ENCODE measurements around the gene KIF6. TPM values are rescaled to one million over a fixed set of nuclear protein-coding genes. Genes with fewer than 3 reads are reported as not detected.

KIF6 gene
- total RNA-seq, 1 donor from 2014 or later = 1.2 TPM

DNA sequence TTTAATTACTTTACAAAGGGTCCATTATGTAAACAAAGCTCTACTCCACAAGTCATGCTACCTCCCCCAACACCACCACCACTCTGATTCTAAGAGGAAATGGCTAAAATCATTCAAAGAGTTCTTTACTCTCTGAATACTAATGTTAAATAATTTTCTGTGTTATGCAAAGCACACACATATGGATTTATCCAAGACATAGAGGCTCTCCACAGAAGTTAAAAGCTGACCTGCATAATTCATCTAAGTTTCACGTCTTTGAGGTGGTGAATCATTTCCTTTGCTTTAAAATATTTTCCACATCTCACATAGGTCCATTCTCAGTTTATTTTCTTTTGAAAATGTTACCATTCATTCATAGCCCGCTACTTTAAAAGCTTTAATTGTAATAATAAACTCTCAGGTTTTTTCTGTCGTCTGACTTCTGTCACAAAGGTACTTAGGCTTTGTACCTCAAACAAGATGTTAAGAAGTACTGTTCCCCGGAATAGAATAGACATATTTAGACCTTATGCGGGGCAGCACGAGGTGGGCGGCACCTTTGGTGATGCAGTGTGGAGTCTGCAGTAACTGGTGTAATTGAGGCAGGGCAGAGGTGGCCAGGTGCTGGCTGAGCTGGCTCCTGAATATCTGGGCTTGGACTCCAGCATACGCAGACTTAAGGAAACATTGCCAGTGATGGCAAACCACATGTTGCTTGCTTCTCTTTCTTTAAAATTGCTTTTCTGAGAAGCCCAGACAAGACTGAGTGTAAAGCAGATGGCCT lies 55.8 kb downstream of the KIF6 start:
- DNase-seq (ENCODE audit: low spot score in 2 of 2) (no peak), FAIRE-seq (no peak)

DNA sequence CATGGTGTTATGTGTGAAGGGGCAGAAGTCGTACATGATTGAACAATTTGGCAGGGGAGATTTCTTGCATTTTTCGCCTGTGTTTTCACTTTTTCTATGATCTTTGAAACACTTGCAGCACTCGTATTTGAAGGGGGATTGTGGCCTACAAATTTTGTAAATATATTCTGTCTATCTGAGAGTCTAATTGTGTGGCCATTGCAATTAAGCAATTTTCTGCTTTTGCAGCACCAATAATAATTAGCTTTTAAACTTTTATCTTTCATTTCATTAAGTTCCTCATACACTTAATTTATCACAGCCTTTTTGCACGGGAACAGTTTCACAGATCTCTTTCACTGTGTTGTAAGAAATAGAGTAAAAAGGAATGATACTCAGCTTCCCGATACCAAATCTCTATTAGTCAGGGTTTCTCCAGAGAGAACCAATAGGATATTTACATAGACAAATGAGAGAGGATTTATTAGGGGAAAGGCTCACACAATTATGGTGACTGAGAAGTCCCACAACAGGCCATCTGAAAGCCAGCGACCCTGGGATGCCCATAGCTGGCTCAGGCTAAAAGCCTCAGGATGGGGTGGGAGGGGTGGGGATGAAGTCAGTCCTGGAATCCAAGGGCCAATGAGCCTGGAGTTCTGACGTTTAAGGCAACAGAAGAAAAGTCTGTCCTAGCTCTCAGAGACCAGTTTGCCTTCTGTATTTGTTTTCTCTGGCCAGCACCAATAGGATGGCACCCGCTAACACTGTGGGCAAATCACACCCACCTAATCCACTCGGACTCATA lies 58.3 kb downstream of the KIF6 start:
- FAIRE-seq (no peak), DNase-seq (ENCODE audit: low spot score in 2 of 2) (no peak)

DNA sequence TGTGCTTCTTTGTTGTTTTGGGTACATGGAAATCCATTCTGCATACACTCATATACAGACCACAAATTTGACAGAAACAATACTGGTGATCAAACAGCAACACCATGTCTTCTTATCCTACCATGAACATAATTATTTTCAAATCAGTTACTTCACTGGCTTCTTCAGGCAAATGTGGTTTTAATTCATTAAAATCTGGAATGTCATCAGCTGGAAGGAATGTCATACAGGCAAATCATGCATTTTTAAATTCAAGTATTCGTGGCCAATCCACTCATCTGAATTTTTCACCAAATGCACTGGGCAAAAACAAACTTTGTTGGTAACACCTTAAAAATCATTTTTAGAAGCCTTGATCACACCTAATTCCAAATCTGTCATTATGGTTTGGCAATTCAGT lies 59.3 kb downstream of the KIF6 start:
- FAIRE-seq (no peak), DNase-seq (ENCODE audit: low spot score in 2 of 2) (no peak)

DNA sequence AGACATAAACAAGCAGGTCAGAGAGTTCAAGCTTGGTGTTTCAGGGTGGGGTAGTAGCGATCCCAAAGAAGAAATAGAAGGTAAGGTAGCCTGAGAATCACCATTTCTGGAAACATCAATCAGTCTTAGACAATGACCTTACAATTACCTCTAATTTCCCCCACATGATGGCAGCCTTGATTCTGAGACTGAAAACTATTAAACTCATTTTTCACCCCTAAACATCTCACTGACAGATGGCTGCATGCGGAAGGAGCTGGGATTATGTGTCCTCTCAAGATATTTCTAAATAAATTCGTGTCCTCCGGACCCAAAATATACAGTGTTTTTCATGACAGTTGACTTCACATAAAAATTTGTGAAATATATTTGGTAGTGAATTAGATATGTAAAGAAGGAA lies 61.0 kb downstream of the KIF6 start:
- no peak for FAIRE-seq
- no peak for DNase-seq (ENCODE audit: low spot score in 2 of 2)

DNA sequence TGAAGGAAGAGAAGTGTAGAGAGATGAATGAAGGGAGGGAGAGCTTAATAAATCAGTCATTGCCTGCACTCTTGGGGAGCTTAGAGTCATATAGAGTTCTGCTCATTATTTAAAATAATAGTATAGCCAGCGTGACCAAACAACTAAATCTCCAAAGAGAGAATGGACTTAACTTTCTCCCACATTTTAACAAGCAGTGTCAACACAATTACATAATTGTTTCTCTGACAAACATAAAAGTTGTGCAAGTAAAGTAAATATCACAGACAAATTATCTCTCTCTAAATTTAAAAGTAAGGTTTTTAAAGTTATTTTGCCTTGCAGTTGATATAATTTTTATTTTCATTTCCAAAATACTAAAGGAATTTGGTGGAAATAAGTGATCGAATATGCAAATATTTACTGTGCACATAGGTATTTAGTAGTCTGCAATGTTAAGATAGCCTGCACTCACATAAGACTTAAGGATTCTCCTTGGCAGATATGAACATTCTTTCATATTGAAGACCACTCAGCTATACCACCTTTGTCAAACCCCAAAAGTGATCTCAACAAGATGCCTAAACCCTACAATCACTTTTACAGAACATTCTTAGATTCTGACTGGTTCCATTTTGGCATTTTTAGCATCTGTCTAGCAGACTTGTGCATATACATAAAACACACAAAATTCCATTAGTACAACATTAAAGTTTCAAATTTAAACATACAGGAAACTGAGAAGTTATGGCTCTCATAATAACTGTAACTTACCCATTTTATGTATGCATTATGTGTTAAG lies 67.7 kb downstream of the KIF6 start:
- no peak for DNase-seq (ENCODE audit: low spot score in 2 of 2)
- FAIRE-seq = no peak

DNA sequence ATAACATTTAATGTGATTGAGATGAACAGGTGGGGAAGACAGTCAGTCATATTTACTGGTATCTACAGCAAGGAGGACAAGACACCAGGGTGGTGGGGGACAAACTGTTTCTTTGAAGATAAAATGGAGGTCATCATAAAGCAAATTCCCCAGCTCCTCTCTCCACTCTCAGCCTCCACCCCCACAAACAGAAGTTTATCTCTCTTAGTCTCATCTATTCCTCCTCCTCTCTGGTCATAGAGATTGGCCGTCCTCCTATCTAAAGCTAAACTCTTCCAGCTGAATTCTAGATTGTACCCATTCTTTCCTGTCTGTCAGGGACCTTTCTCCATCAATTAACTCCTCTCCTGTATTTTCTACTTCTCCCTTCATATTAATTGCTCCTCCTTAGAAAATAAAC lies 71.1 kb downstream of the KIF6 start:
- DNase-seq (ENCODE audit: low spot score in 2 of 2) (no peak), FAIRE-seq (no peak)

DNA sequence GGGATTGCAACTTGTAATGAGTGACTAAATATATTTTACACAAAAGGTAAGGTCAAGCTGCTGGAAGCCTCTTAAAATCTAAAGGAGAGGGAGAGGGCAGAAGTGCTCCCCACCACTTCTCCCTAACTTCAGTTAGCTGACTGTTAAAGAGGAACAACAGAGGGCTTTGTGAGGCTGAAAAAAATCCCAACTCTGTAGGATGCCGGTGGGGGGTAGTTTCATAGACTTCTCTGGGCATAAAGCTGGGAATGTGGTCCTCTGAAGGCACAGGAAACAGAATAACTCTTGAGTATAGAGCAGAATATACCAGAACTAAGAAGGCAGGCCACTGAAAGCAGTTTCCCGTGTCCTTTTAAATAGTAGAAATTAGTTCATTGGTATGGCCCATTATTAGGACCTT lies 71.6 kb downstream of the KIF6 start:
- no peak for DNase-seq (ENCODE audit: low spot score in 2 of 2)

DNA sequence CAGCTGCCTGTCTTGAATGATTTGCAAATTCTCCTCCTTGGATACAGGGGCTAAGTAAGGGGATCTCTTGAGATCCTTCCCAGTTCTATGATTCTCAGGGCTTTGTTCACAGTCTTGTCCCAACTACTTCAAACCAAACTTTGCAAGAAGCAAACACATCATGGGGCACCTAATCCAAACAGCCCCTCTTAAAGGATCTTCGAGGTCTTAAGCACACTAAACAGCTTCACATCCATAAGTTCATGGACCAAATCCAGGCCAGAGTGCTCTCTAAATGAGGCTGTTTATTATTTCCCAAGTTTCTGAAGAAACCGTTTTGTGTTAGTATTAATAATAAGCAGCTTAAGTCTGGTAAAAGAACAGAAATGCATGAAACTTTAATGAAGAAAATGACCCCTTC lies 75.2 kb downstream of the KIF6 start:
- no peak for DNase-seq (ENCODE audit: low spot score in 2 of 2)
- FAIRE-seq = no peak

More for the DNA sequence above, 71.6 kb downstream of the KIF6 start:
- FAIRE-seq = no peak

DNA sequence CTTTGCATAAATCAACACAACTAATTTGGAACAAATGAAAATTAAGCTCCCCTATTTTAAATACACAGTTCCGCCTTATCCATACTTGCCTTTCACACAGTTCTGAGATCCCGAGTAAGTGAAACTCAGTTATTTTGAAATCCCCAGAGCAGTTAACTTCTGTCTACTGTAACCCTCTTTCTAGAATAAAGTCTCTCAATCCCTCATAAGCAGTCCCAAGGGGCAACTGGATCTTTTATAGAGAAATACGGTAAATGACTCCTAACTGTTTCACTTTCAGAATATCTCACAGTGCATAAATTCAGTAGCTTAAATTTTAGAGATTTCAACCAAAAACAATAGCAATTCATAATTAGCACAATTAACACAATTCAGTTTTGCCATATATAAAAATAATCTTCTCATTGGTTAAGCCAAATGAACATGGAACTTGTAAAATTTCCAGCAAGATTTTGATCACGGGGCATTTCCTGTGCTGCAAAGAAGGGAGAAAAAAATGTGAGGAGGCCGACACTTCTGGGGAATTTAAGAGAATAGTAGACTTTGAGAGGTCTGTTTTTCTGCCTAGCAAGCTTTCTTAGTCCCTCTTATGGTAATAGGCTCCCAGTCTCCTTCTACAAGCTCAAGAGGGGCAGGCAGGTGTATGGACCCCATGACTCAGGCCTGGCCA lies 78.3 kb downstream of the KIF6 start:
- DNase-seq (ENCODE audit: low spot score in 2 of 2) (no peak), FAIRE-seq (no peak)

DNA sequence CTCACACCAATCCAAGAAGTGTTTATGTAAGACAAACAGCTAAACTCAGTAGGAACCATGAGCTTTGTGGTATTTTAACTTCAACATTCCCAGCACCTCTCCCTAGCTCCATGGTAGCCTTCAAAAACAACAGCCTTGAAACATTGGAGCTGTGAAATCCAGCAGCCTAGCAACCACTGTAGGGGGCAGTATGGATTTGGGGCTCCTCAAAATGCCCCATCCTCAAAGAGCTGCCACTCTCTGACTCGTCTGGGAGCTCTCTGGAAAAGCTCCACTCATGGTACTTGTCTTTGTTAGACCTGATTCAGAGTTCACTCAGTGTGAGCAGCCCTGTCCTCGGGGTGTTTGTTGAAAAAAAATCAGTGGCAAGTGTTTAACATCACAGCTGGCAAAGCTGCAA lies 82.9 kb downstream of the KIF6 start:
- FAIRE-seq (no peak), DNase-seq (ENCODE audit: low spot score in 2 of 2) (no peak)

DNA sequence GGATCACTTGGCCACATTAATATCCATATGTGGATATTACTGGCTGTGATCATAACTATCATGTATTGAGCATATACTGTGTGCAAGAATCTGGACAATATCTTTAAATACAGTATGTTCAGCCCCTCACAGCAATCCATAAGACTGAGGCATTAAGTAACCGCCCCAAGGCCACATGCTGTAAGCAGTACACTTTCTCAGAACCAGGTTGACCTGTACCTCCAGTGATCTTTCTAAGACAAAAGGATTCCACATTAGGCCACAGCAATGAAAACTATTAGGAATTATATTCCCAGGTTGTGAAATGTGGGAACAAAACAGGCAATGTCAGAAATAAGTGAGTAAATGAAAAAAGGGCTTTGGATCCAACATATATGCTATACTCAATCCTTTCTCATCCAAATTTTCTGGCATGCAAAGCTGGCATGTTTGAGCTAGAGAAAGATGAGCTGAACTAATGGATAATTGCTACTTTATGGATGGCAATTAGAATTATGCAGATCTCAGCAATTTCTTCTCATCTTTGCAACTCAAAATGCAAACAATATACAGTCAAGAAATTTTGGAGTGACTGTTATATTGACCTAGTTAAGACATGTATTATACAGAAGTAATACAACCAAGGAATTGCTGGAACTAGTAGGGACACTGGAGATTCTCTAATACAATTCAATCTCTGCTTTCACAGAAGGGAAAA lies 86.9 kb downstream of the KIF6 start:
- FAIRE-seq = no peak

DNA sequence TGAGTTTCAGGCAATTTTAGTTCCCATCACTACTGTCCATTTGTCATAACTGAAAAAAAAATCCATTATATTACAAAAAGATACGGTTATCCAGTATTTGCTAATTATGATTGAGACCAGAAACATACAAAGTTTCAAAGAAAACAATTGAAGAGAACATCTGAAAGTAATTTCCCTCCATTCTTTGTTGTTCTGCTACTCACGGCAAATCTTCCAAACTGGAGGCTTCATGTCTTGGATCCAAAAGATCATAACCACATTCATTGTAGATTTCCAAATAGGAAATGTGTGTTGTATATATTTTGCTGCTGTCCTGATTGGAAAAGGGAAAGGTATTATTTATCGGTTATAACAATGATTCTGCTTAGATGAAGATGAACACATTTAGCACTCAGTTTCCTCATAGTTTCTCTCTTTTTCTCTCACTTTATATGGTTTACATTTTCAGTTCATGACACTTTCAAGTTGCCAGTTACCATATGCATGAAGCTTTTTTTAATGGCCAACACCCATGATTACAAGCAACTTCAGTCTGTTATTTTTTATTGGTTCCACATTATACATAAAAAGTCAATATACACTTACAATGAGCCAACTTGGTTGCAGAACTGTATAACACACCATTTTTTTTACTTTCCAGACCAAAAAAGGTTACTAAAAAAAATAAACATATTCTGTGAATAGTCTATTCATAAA lies 90.4 kb downstream of the KIF6 start:
- FAIRE-seq (no peak), DNase-seq (ENCODE audit: low spot score in 2 of 2) (no peak)

More for the DNA sequence above, 86.9 kb downstream of the KIF6 start:
- no peak for DNase-seq (ENCODE audit: low spot score in 2 of 2)

DNA sequence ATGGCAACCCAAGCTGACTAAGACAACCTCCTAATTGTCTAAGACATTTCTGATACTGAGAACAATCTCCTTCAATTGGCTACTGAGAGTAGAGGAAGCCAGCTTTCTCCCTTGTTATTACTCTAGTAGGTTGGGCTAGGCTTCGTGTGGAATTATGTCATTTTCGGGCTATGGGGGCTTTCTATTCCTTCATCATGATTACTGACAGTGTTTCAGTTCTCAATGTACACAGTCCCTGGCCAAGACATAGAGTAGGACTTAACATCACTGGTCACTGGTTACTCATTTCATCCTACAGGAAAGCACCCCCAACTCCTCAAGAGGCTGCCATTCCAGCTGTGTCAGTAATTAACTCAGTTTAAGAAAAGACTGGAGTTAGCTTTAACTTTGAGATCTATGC lies 100.0 kb downstream of the KIF6 start:
- FAIRE-seq = no peak

DNA sequence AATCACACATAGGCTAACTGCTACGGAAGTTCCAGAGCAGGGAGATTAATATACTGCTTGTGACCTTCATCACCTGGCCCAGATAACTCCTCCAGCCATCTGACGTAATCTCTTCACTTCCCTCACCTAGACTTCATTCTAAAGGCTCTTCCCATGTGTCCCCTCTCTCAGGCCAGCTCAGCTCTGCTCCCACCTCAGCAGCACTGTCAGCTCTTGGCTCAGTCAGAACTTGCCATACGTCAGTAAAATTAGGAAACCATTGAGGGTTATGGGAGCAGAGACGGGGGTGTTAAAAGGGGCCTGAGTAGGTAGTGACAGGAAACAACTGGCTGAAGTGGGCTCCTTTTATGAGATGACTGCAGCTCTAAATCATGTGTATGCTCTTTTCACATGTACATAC lies 101.5 kb downstream of the KIF6 start:
- no peak for FAIRE-seq
- DNase-seq (ENCODE audit: low spot score in 2 of 2) = no peak

More for the DNA sequence above, 100.0 kb downstream of the KIF6 start:
- DNase-seq (ENCODE audit: low spot score in 2 of 2) = no peak

DNA sequence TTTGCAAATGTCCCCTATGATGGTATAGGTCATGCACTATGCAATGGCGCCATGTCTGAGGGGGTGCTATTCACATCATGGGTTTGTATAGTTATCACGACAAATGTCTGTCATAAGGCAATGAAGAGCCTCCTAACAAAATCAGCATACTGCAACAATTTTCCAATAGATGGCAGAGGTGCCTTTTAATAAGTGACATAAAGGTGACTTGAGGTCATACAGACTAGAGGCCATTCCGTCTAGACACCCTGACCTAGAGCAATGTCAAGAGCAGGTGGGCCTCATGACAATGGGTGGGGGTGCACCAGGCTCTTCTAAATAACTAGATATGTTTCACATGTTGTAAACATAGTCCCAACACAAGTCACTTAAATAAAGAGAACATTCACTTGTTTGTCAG lies 107.7 kb downstream of the KIF6 start:
- no peak for FAIRE-seq
- no peak for DNase-seq (ENCODE audit: low spot score in 2 of 2)

DNA sequence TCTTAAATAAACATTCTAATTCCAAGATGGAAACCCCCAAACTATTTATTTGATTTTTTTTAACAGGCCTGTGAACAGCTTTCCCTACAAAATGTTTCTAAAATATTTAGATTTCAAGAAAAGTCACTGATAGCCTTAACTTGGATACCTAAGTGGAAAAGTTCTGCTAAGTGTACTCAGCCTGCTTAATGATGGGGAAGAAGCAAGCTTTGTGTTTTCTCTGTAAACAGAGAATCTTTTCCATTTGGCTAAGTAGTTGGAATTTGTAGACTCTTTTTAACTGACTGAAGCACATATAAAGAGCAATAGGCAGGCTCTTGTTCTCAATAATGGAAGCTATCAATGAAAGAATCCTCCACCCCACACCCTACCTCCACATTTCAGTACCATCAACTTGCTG lies 108.2 kb downstream of the KIF6 start:
- FAIRE-seq (no peak), DNase-seq (ENCODE audit: low spot score in 2 of 2) (no peak)

DNA sequence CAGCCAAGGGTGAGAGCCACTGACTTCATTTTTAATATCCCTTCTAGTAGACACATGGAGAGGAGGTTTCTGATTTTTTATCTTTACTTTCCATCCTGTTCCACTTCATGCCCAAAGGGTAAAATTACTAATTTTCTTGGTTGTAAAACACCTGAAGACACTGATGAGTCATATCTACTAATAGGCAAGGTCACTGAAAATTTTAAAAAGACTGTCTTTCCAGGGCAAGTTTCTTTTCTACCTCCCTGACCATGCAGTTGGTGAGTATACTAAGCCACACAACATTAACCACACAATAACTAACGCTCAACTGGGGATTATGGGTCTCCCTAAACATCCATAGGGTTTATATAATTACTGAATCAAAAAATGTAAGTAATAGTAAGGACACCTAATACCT lies 109.6 kb downstream of the KIF6 start:
- no peak for DNase-seq (ENCODE audit: low spot score in 2 of 2)
- no peak for FAIRE-seq

DNA sequence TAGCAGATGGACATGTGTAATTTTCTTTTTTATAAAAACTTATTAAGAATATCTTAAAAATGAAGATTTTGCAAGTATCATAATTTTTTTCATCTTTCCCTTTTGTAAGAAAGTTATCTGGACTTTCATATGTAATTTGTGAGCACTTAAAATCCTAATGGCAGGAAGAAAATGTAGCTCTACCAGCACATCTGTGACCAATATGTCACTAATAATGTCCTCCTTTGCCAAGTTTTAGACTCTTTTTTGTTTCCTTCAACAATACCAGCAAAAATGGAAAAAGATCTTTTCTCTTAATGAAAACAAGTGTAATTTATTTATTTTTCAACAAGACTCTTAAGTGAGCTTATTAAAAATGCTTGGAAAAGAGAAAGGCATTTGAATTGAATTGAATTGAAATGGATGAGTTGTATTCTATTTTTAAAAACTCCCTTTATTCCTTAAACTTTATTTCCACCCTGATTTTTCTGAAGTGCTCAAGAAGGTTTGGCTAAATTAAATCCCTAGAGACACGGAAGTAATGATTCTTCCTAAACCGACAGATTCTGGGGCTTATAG lies 110.7 kb downstream of the KIF6 start:
- no peak for FAIRE-seq
- DNase-seq (ENCODE audit: low spot score in 2 of 2) = no peak

DNA sequence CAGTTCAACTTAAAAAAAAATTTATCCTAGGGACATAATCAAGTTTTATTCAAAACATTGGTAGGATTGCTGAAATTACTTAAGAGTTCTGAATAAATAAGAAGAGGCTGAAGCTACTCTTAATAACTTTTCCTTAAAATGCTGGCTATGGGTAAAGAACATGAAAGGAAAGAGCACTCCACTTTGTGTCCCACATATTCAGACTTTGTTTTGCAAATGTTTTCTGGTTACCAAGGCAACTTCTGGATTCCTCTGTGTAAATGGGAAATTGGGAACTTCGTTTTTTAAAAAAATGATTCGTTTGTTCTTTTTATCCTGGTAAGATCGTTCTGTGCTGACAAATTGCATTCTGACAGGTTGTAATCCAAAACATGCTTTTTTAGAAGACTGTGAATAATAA lies 115.0 kb downstream of the KIF6 start:
- FAIRE-seq (no peak), DNase-seq (ENCODE audit: low spot score in 2 of 2) (peak in 1 of 2 donors; percentile 8)
